H1 (cell line): ENCODE measurements around the gene SHISA6. TPM values are rescaled to one million over a fixed set of nuclear protein-coding genes. Genes with fewer than 3 reads are reported as not detected.

ENCODE experiments used
- CTCF ChIA-PET: fragments of 300-600 bp; sonication (Branson Sonifier 250); formaldehyde crosslinking; loops from one replicate; lab custom pipeline; 2021; ENCODE audit not compliant: partially characterized antibody; lab: Charles Lee
- POLR2A ChIA-PET: fragments of 300-600 bp; sonication (Branson Sonifier 250); formaldehyde crosslinking; loops from one replicate; lab custom pipeline; 2021; ENCODE audit warnings: inconsistent platforms; ENCODE audit not compliant: partially characterized antibody; lab: Charles Lee
- DNase-seq, 2 experiments: peaks; one replicate each; pipeline versions ENCODE4 v3.0.0 to v3.0.0-alpha.2; 2010 to 2022; ENCODE audit warnings: low spot score in 2 of 2, low read depth in 1 of 2, mixed read lengths in 1 of 2
- FAIRE-seq: peaks from 2 replicates; lab custom pipeline; 2011; peaks lifted over from hg19 to GRCh38; lab: Jason Lieb, UNC
- H2AFZ ChIP-seq: 2 replicates; pipeline ENCODE4 v1.8.1; 2012; ENCODE audit warnings: low read length, inconsistent platforms
- H2AK5ac ChIP-seq: 2 replicates; pipeline ENCODE4 v1.6.1; 2013; ENCODE audit warnings: low read depth, low read length
- H2BK120ac ChIP-seq: replicated peaks from 2 replicates; pipeline ENCODE3; 2013; ENCODE audit warnings: low read depth, low read length, inconsistent platforms
- H2BK12ac ChIP-seq: 2 replicates; pipeline ENCODE4 v1.6.1; 2013; ENCODE audit warnings: low read depth, low read length
- H2BK15ac ChIP-seq: 2 replicates; pipeline ENCODE4 v1.6.1; 2013; ENCODE audit warnings: low read length
- H2BK20ac ChIP-seq: 2 replicates; pipeline ENCODE4 v1.6.1; 2013; ENCODE audit warnings: low read length
- H2BK5ac ChIP-seq: 2 replicates; pipeline ENCODE4 v1.6.1; 2013; ENCODE audit warnings: low read depth, low read length
- H3K14ac ChIP-seq: 2 replicates; pipeline ENCODE4 v1.6.1; 2013; ENCODE audit warnings: inconsistent platforms; ENCODE audit not compliant: insufficient read length
- H3K18ac ChIP-seq: 2 replicates; pipeline ENCODE4 v1.6.1; 2013; ENCODE audit warnings: low read length; ENCODE audit errors: extremely low read depth
- H3K23ac ChIP-seq: 2 replicates; pipeline ENCODE4 v1.6.1; 2013; ENCODE audit warnings: inconsistent platforms; ENCODE audit not compliant: insufficient read length
- H3K23me2 ChIP-seq: 2 replicates; pipeline ENCODE4 v1.6.1; 2013; ENCODE audit warnings: low read depth, low read length
- H3K27ac ChIP-seq: 2 replicates; pipeline ENCODE4 v1.6.1; 2011; ENCODE audit warnings: low read depth, low read length, inconsistent platforms
- H3K27me3 ChIP-seq, 4 experiments: replicated peaks in 1 of 4; 1 replicate in 1 of 4; 2 replicates in 3 of 4; pipeline versions ENCODE4 v1.6.1 to v1.8.1; 2011 to 2013; ENCODE audit warnings: low read length in 3 of 4, mild to moderate bottlenecking in 3 of 4, inconsistent platforms in 2 of 4, mixed read lengths in 2 of 4, moderate library complexity in 1 of 4; ENCODE audit not compliant: control insufficient read depth in 3 of 4, insufficient read depth in 3 of 4; ENCODE audit errors: extremely low read depth in 1 of 4
- H3K36me3 ChIP-seq, 4 experiments: 2 replicates each; pipeline versions ENCODE4 v1.6.1 to v1.8.1; 2011 to 2013; ENCODE audit warnings: mild to moderate bottlenecking in 4 of 4, low read length in 3 of 4, moderate library complexity in 2 of 4, control low read depth in 1 of 4, inconsistent platforms in 1 of 4; ENCODE audit not compliant: insufficient read depth in 4 of 4, control insufficient read depth in 2 of 4
- H3K4ac ChIP-seq: replicated peaks from 2 replicates; pipeline ENCODE3; 2013; ENCODE audit warnings: low read length, low read depth, mixed read lengths, inconsistent platforms; ENCODE audit not compliant: insufficient read length
- H3K4me1 ChIP-seq, 4 experiments: replicated peaks in 1 of 4; 1 replicate in 1 of 4; 2 replicates in 3 of 4; pipeline versions ENCODE4 v1.6.1 to v1.8.1; 2011 to 2013; ENCODE audit warnings: low read length in 3 of 4, inconsistent platforms in 2 of 4, mixed read lengths in 1 of 4; ENCODE audit not compliant: insufficient read depth in 4 of 4, control insufficient read depth in 3 of 4
- H3K4me2 ChIP-seq, 2 experiments: 2 replicates each; pipeline versions ENCODE4 v1.6.1 to v1.8.1; 2011 to 2013; ENCODE audit warnings: low read depth in 2 of 2, low read length in 2 of 2, control low read depth in 1 of 2, inconsistent platforms in 1 of 2, mild to moderate bottlenecking in 1 of 2; ENCODE audit not compliant: insufficient read depth in 1 of 2
- H3K4me3 ChIP-seq, 4 experiments: fragments of 200-600, 300-600 bp in 1 of 4; sonication (generic), shearing (Covaris generic), sonication (Bioruptor Twin) in 1 of 4; 2 replicates each; pipeline versions ENCODE4 v1.5.1 to v1.8.1; 2011 to 2016; ENCODE audit warnings: low read length in 4 of 4, low read depth in 3 of 4, control low read depth in 2 of 4, inconsistent platforms in 2 of 4, mild to moderate bottlenecking in 2 of 4, mixed read lengths in 1 of 4, moderate library complexity in 1 of 4; ENCODE audit not compliant: insufficient read depth in 2 of 4; ENCODE audit errors: extremely low read depth in 1 of 4
- H3K56ac ChIP-seq: replicated peaks from 2 replicates; pipeline ENCODE3; 2013; ENCODE audit warnings: low read depth, mild to moderate bottlenecking, mixed read lengths, low read length, inconsistent platforms; ENCODE audit not compliant: insufficient read length
- H3K79me1 ChIP-seq: 2 replicates; pipeline ENCODE4 v1.6.1; 2013; ENCODE audit warnings: low read depth, low read length, control low read depth
- H3K79me2 ChIP-seq, 2 experiments: 2 replicates each; pipeline versions ENCODE4 v1.6.1 to v1.8.1; 2012 to 2013; ENCODE audit warnings: low read length in 2 of 2, mild to moderate bottlenecking in 2 of 2, inconsistent platforms in 1 of 2; ENCODE audit not compliant: insufficient read depth in 2 of 2, control insufficient read depth in 1 of 2
- H3K9ac ChIP-seq, 4 experiments: replicated peaks in 1 of 4; 1 replicate in 1 of 4; 2 replicates in 3 of 4; pipeline versions ENCODE4 v1.6.1 to v1.8.1; 2011 to 2013; ENCODE audit warnings: low read depth in 3 of 4, low read length in 3 of 4, control low read depth in 2 of 4, mild to moderate bottlenecking in 2 of 4, moderate library complexity in 2 of 4, inconsistent platforms in 1 of 4; ENCODE audit errors: extremely low read depth in 1 of 4
- H3K9me3 ChIP-seq, 2 experiments: 2 replicates each; pipeline versions ENCODE4 v1.6.1 to v1.8.1; 2012 to 2013; ENCODE audit warnings: mild to moderate bottlenecking in 2 of 2, moderate library complexity in 2 of 2, control low read depth in 1 of 2, inconsistent platforms in 1 of 2, low read depth in 1 of 2, low read length in 1 of 2, mixed read lengths in 1 of 2; ENCODE audit not compliant: insufficient read depth in 2 of 2
- H4K20me1 ChIP-seq, 2 experiments: replicated peaks in 1 of 2; 2 replicates each; pipeline versions ENCODE3 to v1.8.1; 2011 to 2013; ENCODE audit warnings: inconsistent platforms in 2 of 2, low read length in 2 of 2, mild to moderate bottlenecking in 1 of 2; ENCODE audit not compliant: insufficient read depth in 2 of 2, control insufficient read depth in 1 of 2
- H4K5ac ChIP-seq: 2 replicates; pipeline ENCODE4 v1.6.1; 2013; ENCODE audit warnings: low read length, low read depth, mixed read lengths, inconsistent platforms; ENCODE audit not compliant: insufficient read length
- H4K8ac ChIP-seq: 2 replicates; pipeline ENCODE4 v1.8.0; 2013; ENCODE audit warnings: mild to moderate bottlenecking, moderate library complexity, low read length, inconsistent platforms; ENCODE audit not compliant: insufficient read depth; ENCODE audit errors: extremely low read depth
- H4K91ac ChIP-seq: replicated peaks from 2 replicates; pipeline ENCODE3; 2013; ENCODE audit warnings: low read length, mixed read lengths, inconsistent platforms; ENCODE audit not compliant: insufficient read length
- CBX8 ChIP-seq: fragments of 300-800, 300-1000 bp; sonication (generic); IDR thresholded peaks from 2 replicates; pipeline ENCODE4 v1.7.1; 2016; ENCODE audit warnings: low read depth, low read length, borderline replicate concordance
- MAFK ChIP-seq: IDR thresholded peaks from 2 replicates; pipeline ENCODE4 v1.6.1; 2012; ENCODE audit warnings: low read depth, mild to moderate bottlenecking, improper control_type of control experiment, low read length
- PHF8 ChIP-seq: fragments of 200-600 bp; sonication (generic); conservative IDR thresholded peaks from 2 replicates; pipeline ENCODE4 v1.7.1; 2012; ENCODE audit warnings: low read depth, mild to moderate bottlenecking, inconsistent platforms, low read length, moderate library complexity
- TEAD4 ChIP-seq: IDR thresholded peaks from 2 replicates; pipeline ENCODE4 v1.6.1; 2012; ENCODE audit warnings: low read depth, low read length, inconsistent platforms, mixed read lengths
- WGBS, 2 experiments: shearing (Covaris generic) in 1 of 2; methylation state at CpG; one replicate each; pipeline versions ENCODE4 v1.1.6 to v1.1.7; 2013 to 2015; ENCODE audit warnings: low lambda C conversion rate in 2 of 2, mixed read lengths in 2 of 2, inconsistent platforms in 1 of 2, low coverage in 1 of 2, missing lambda C conversion rate in 1 of 2; ENCODE audit not compliant: insufficient replicate concordance in 2 of 2, insufficient coverage in 1 of 2, insufficient read length in 1 of 2; ENCODE audit errors: extremely low coverage in 1 of 2, missing lambda C conversion rate in 1 of 2; 5-methylcytosine and 5-hydroxymethylcytosine counted together
- polyA plus RNA-seq, 7 experiments: library from polyadenylated mRNA; depleted of rRNA in 3 of 7; stranded (reverse) in 5 of 7; unstranded in 2 of 7; fragments of >200 nt in 5 of 7; fragments of 200-250 nt in 2 of 7; gene quantifications; 1 replicate in 5 of 7; 2 replicates in 1 of 7; 4 replicates in 1 of 7; pipeline versions ENCODE4 v1.2.1 to v1.2.3, GENCODE V29; 2011 to 2013; ENCODE audit warnings: missing spikeins in 2 of 7, mixed read lengths in 2 of 7
- total RNA-seq: library from RNA; stranded (reverse); fragmentation: NEBNext Ultra II Directional; extraction: Animal tissue kit (Norgen Biotek cat#: 25700); gene quantifications from 2 replicates; pipeline ENCODE4 v1.2.1, GENCODE V29; 2021
- TF ChIP-seq, protein P1 (sequence below): IDR thresholded peaks from 2 replicates; pipeline ENCODE4 v1.6.1; 2012; ENCODE audit warnings: low read length, inconsistent platforms

SHISA6 gene
- total and polyA plus RNA-seq, 2 of the 8 experiments (the other 6 are each of a cell fraction or from before 2014, with no cell fraction given): 2.9 to 4.8 TPM

GRCh38 chr17:11356371-11356770 is 115.4 kb downstream of the SHISA6 start:
- no peak overlapping the region for H2BK120ac ChIP-seq
- H3K27me3 ChIP-seq: no peaks in the 10 kb centered on the region
- H3K9me3 ChIP-seq: no peaks in the 10 kb centered on the region
- no peaks in the 10 kb centered on the region for H3K4me1 ChIP-seq
- H3K27ac ChIP-seq: no peak overlapping the region
- CTCF ChIA-PET: interaction anchor here (1.0 to 1.4 kb wide), 2 partner anchors 35 to 580 kb away, joined by 3 to 4 read pairs; no protein-coding TSS in a partner anchor
- TF ChIP-seq CBX8 (no peak), TEAD4 (no peak), MAFK (no peak), PHF8 (no peak)
- TF ChIP-seq, protein P1, sequence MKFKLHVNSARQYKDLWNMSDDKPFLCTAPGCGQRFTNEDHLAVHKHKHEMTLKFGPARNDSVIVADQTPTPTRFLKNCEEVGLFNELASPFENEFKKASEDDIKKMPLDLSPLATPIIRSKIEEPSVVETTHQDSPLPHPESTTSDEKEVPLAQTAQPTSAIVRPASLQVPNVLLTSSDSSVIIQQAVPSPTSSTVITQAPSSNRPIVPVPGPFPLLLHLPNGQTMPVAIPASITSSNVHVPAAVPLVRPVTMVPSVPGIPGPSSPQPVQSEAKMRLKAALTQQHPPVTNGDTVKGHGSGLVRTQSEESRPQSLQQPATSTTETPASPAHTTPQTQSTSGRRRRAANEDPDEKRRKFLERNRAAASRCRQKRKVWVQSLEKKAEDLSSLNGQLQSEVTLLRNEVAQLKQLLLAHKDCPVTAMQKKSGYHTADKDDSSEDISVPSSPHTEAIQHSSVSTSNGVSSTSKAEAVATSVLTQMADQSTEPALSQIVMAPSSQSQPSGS: no peak
- H2AFZ ChIP-seq: no peak overlapping the region
- H2BK20ac ChIP-seq: no peak overlapping the region
- H2AK5ac ChIP-seq: no peak overlapping the region
- no peak overlapping the region for H3K18ac ChIP-seq
- H4K8ac ChIP-seq: no peak overlapping the region
- H3K56ac ChIP-seq: no peak overlapping the region
- no peaks in the 10 kb centered on the region for H3K79me2 ChIP-seq
- H3K4ac ChIP-seq: no peak overlapping the region
- H2BK5ac ChIP-seq: no peak overlapping the region
- H3K23ac ChIP-seq: no peak overlapping the region
- no peaks in the 10 kb centered on the region for H3K36me3 ChIP-seq
- POLR2A ChIA-PET: no interaction called here
- DNase-seq (no peak), FAIRE-seq (no peak)
- H4K91ac ChIP-seq: no peak overlapping the region
- H3K4me2 ChIP-seq: no peak overlapping the region
- H2BK15ac ChIP-seq: no peak overlapping the region
- WGBS, 2 experiments: 100% methylated on average over 2 of the region's 2 CpGs; no CpG with 5 or more reads in 1 of the 2 experiments
- no peaks in the 10 kb centered on the region for H3K23me2 ChIP-seq
- no peak overlapping the region for H3K14ac ChIP-seq
- no peaks in the 10 kb centered on the region for H4K20me1 ChIP-seq
- no peaks in the 10 kb centered on the region for H3K79me1 ChIP-seq
- H3K4me3 ChIP-seq: no peak overlapping the region
- no peak overlapping the region for H2BK12ac ChIP-seq
- no peak overlapping the region for H3K9ac ChIP-seq
- H4K5ac ChIP-seq: no peak overlapping the region
